PFSK-1 (cell line): Measurements from ENCODE around the gene PTTG1IP.

ENCODE experiments used
- FOXP2 ChIP-seq: optimal IDR thresholded peaks from 2 replicates; pipeline ENCODE3; 2011; ENCODE audit warnings: borderline replicate concordance, control low read depth, inconsistent platforms; ENCODE audit not compliant: insufficient read depth; ENCODE audit errors: extremely low read length, extremely low read depth
- POLR2AphosphoS5 ChIP-seq: IDR thresholded peaks from 2 replicates; pipeline ENCODE4 v1.6.1; 2012; ENCODE audit warnings: low read depth, mild to moderate bottlenecking, control low read depth, low read length, moderate library complexity
- SIN3A ChIP-seq: IDR thresholded peaks from 2 replicates; pipeline ENCODE4 v1.6.1; 2012; ENCODE audit warnings: mild to moderate bottlenecking, low read length, moderate library complexity, borderline replicate concordance; ENCODE audit not compliant: insufficient read depth
- TAF1 ChIP-seq: IDR thresholded peaks from 2 replicates; pipeline ENCODE4 v1.6.1; 2012; ENCODE audit warnings: low read length, control low read depth, borderline replicate concordance; ENCODE audit not compliant: insufficient read depth
- TF ChIP-seq, protein P1 (sequence below), 2 experiments: IDR thresholded peaks; 2 replicates each; pipeline versions ENCODE4 v1.6.1 to v1.8.0; 2011 to 2012; ENCODE audit warnings: low read depth in 2 of 2, low read length in 2 of 2, control low read depth in 1 of 2, inconsistent platforms in 1 of 2, mild to moderate bottlenecking in 1 of 2, moderate library complexity in 1 of 2; ENCODE audit not compliant: insufficient read depth in 1 of 2

PTTG1IP gene

DNA sequence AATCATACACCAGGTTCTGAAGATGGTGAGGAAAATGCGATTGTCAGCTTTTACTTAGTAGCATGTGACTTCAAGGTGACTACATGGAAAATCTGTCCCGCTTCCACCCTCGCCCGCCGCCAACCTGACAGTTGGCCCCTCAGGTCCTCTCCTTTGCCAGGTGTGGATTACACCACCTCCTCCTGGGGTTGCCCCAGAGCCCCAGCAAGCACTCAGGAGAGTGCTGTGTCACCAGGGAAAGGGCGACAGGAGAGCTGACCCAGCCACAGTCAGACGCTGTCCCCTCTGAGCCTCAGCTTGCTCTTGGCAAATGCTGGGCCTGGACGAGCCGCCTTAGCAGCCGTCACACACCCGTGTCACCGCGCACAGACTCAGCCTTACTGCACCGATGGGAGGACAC, 17.9 kb downstream of the PTTG1IP start:
- TF ChIP-seq FOXP2 (no peak), POLR2AphosphoS5 (no peak), TAF1 (no peak), SIN3A (no peak)
- TF ChIP-seq, protein P1, sequence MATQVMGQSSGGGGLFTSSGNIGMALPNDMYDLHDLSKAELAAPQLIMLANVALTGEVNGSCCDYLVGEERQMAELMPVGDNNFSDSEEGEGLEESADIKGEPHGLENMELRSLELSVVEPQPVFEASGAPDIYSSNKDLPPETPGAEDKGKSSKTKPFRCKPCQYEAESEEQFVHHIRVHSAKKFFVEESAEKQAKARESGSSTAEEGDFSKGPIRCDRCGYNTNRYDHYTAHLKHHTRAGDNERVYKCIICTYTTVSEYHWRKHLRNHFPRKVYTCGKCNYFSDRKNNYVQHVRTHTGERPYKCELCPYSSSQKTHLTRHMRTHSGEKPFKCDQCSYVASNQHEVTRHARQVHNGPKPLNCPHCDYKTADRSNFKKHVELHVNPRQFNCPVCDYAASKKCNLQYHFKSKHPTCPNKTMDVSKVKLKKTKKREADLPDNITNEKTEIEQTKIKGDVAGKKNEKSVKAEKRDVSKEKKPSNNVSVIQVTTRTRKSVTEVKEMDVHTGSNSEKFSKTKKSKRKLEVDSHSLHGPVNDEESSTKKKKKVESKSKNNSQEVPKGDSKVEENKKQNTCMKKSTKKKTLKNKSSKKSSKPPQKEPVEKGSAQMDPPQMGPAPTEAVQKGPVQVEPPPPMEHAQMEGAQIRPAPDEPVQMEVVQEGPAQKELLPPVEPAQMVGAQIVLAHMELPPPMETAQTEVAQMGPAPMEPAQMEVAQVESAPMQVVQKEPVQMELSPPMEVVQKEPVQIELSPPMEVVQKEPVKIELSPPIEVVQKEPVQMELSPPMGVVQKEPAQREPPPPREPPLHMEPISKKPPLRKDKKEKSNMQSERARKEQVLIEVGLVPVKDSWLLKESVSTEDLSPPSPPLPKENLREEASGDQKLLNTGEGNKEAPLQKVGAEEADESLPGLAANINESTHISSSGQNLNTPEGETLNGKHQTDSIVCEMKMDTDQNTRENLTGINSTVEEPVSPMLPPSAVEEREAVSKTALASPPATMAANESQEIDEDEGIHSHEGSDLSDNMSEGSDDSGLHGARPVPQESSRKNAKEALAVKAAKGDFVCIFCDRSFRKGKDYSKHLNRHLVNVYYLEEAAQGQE (IDR thresholded peaks at IDR 0.05; ENCODE audit: insufficient read depth in 1 of 2, low read depth in 2 of 2, low read length in 2 of 2): no peak

DNA sequence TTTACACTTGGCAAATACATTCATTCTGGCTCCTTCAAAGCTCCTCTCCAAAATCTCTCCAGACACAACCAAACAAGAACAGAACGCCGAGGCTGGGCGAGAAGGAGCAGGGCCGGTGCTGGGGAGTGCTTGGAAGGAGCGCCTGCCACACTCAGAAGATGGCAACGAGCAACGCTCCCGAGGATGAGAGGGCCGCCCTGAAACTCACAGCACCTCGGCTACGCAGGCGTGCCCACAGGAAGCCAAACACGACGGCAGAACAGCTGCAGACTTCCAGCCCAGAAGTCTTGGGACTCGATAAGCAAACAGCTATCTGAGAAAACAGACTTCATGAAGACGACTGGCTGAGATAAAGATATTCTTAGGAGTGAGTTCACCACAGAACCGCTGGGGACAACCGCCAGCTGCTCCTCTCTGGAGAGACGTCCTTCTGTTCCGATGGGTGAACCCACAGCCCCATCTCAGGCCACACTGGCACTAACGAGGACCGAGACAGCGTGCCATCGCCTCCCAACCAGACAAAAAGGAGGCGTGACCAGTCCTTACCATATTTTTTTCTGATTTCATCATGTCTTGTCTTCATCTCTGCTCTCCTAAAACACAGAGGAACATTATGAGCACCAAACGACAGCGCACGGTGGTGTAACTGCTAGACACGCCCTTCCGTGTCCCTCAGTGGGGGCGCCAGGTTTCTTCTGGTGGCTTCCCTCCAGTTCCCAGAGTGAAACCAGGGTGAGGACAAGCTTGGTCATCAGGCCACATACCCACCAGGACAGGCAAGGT, 18.6 kb downstream of the PTTG1IP start:
- TF ChIP-seq SIN3A: no peak

DNA sequence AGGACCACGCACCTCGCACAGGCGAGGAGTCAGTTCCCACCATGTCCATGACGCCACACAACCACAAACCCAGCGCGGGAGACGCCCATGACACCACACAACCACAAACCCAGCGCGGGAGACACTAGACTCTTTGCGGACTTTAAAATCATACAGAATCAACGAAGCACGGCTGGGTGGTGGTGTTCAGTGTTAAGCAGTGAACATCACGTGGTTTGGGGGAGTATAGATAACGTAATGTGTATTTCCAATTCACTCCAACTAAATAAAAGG, 19.2 kb downstream of the PTTG1IP start:
- TF ChIP-seq POLR2AphosphoS5: no peak
- TF ChIP-seq TAF1: no peak
- TF ChIP-seq SIN3A: no peak
- no peak for TF ChIP-seq FOXP2
- TF ChIP-seq, protein P1 (IDR thresholded peaks at IDR 0.05; ENCODE audit: insufficient read depth in 1 of 2, low read depth in 2 of 2, low read length in 2 of 2): no peak

DNA sequence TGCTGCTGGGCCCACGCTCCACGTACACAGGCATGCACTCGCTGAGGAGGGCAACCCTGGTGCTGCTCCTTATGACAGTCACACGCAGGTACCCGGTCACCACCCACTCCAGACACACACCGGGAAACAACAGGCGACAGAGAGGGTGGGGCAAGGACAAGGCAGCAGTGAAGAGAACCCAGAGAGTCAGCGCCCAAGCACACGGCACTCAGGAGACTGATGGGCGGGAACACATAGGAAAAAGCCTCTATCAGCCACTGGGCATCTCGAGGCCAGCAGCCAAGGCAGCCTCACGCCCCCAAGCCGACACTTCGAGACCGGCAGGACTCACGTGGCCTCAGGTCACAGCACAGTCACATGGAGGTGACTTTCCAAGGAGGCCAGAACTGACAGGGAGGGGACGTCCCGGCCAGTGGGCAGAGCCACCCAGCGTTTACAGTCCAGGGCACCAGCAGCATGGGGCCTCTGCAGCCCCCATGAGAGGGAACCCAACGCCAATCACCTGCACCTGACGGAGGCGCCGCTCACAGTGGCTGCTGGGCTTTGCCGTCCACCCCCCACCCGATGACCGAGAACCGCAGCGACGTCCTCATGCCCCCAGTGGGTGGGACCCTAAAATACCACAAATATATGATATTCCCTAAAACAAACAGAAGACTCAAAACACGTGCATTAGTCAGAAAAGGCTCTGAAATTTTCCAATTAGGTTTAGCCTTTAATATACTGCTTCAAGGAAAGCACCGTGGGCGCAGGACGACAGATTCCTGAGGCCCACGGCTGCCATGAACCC, 19.7 kb downstream of the PTTG1IP start:
- TF ChIP-seq, protein P1 (IDR thresholded peaks at IDR 0.05; ENCODE audit: insufficient read depth in 1 of 2, low read depth in 2 of 2, low read length in 2 of 2): no peak
- TF ChIP-seq POLR2AphosphoS5 (no peak), TAF1 (no peak), FOXP2 (no peak), SIN3A (no peak)

DNA sequence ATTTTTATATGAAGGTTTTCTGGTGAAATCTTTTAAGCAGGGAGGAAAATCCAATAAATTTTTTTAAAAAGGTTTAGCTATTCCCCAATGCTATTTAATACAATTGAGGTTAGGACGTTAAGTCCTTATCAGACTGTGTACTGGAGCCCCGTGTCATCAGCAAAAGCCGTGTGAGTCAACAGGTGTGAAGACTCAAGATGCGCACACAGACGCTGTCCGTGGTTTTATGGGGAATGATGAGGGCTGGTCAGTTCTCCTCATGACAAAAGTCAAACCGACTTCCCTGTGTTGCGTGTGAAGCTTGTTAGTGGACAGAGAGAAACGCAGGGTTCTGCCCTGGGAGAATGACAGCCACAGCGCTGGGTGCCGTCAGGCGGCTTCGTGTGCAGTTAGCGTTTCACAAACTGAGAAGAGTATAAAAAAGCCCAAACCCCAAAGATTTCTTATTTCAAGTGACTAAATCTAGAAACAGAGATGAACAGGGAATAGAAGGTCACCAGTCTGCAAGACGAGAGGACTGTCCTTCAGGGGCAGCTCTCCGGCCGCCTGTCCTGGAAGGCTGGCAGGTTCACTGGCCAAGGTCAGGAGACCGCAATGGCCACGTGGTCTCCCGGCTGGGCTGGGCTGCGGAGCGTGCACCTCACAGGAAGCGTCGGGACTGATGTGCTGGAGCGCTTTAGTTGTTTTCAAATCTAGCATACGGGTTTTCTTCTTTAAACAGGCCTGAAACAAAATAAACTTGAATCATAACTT, 22.4 kb downstream of the PTTG1IP start:
- TF ChIP-seq, protein P1 (IDR thresholded peaks at IDR 0.05; ENCODE audit: insufficient read depth in 1 of 2, low read depth in 2 of 2, low read length in 2 of 2): 0 out of 4 replicates have a peak, but pooled peaks of 1 of the 2 experiments have one; percentile 19
- no peak for TF ChIP-seq FOXP2
